HepG2 (cell line): ENCODE measurements around the gene HSP90AA1. TPM values are rescaled to one million over a fixed set of nuclear protein-coding genes. Genes with fewer than 3 reads are reported as not detected.

Experiments used
- ATAC-seq: fragments of 200-7000 bp; cut with Tn5 transposase; 3 replicates; pipeline ENCODE4 v1.9.1; 2020; ENCODE audit warnings: mild to moderate bottlenecking, moderate library complexity
- BruUV-seq: library from RNA; stranded (reverse); fragments of 400-500 nt; replicated peaks from 2 replicates; lab custom pipeline; 2021; lab: Mats Ljungman, UMichigan
- CTCF ChIA-PET: fragments of 300-600 bp; formaldehyde crosslinking; extraction: SDS; loops from one replicate; lab custom pipeline; 2021; ENCODE audit warnings: low total read pairs, inconsistent platforms, low intra/inter-chr PET ratio; lab: Yijun Ruan, JAX
- POLR2A ChIA-PET: fragments of 350-600 bp; sonication (Branson Sonifier 250); formaldehyde crosslinking; loops from one replicate; lab custom pipeline; 2020; ENCODE audit warnings: antibody characterized with exemption, inconsistent platforms; lab: Yijun Ruan, JAX
- DNase-seq: peaks from one replicate; pipeline ENCODE4 v3.0.0-alpha.2; 2015; ENCODE audit warnings: low spot score
- FAIRE-seq: peaks from 3 replicates; lab custom pipeline; 2011; peaks lifted over from hg19 to GRCh38; lab: Jason Lieb, UNC
- H2AFZ ChIP-seq: one replicate; pipeline ENCODE4 v1.6.1; 2011; ENCODE audit warnings: low read length, inconsistent platforms
- H3K27ac ChIP-seq: fragments of 300-600 bp; 3 replicates; pipeline ENCODE4 v1.8.0; 2011; ENCODE audit warnings: mixed run types, mild to moderate bottlenecking, mixed read lengths, low read length, inconsistent platforms; ENCODE audit not compliant: insufficient read depth; ENCODE audit errors: extremely low read length
- H3K27me3 ChIP-seq, 2 experiments: fragments of 200-600 bp in 1 of 2; 2 replicates in 1 of 2; 3 replicates in 1 of 2; pipeline versions ENCODE4 v1.6.0 to v1.8.0; 2011; ENCODE audit warnings: low read length in 2 of 2, mild to moderate bottlenecking in 2 of 2, moderate library complexity in 2 of 2, inconsistent platforms in 1 of 2; ENCODE audit not compliant: insufficient read depth in 2 of 2, control insufficient read depth in 1 of 2
- H3K36me3 ChIP-seq, 2 experiments: fragments of 200-600 bp in 1 of 2; replicated peaks in 1 of 2; 2 replicates in 1 of 2; 3 replicates in 1 of 2; pipeline versions ENCODE4 v1.5.1 to v1.8.0; 2011; ENCODE audit warnings: low read length in 2 of 2, inconsistent platforms in 1 of 2; ENCODE audit not compliant: insufficient read depth in 2 of 2, control insufficient read depth in 1 of 2
- H3K4me1 ChIP-seq: 2 replicates; pipeline ENCODE4 v1.5.1; 2012; ENCODE audit warnings: low read length, inconsistent platforms; ENCODE audit not compliant: insufficient read depth
- H3K4me2 ChIP-seq: 2 replicates; pipeline ENCODE4 v1.6.0; 2011; ENCODE audit warnings: low read depth, low read length, inconsistent platforms
- H3K4me3 ChIP-seq, 3 experiments: fragments of 200-600 bp in 1 of 3; sonication (generic), shearing (Covaris generic) in 1 of 3; replicated peaks in 1 of 3; 2 replicates each; pipeline ENCODE4 v1.5.1; 2011 to 2016; ENCODE audit warnings: low read length in 3 of 3, inconsistent platforms in 2 of 3, low read depth in 2 of 3, mild to moderate bottlenecking in 2 of 3, control low read depth in 1 of 3, mixed read lengths in 1 of 3; ENCODE audit not compliant: insufficient read depth in 1 of 3
- H3K79me2 ChIP-seq: one replicate; pipeline ENCODE4 v1.6.1; 2011; ENCODE audit warnings: low read length, inconsistent platforms; ENCODE audit not compliant: insufficient read depth
- H3K9ac ChIP-seq: 2 replicates; pipeline ENCODE4 v1.6.0; 2011; ENCODE audit warnings: mild to moderate bottlenecking, low read depth, low read length, inconsistent platforms; ENCODE audit not compliant: insufficient read depth
- H3K9me3 ChIP-seq: 2 replicates; pipeline ENCODE4 v1.5.1; 2012; ENCODE audit warnings: mild to moderate bottlenecking, low read length
- H4K20me1 ChIP-seq: 2 replicates; pipeline ENCODE4 v1.6.0; 2011; ENCODE audit warnings: inconsistent platforms, mild to moderate bottlenecking, low read length, moderate library complexity; ENCODE audit not compliant: insufficient read depth
- CHD2 ChIP-seq: IDR thresholded peaks from 2 replicates; pipeline ENCODE4 v1.6.1; 2011; ENCODE audit warnings: low read depth, low read length, improper control_type of control experiment
- GABPA ChIP-seq, 2 experiments: IDR thresholded peaks; 2 replicates each; pipeline ENCODE4 v1.6.1; 2011 to 2016; ENCODE audit warnings: low read depth in 2 of 2, low read length in 1 of 2, missing biosample characterization in 1 of 2, missing genetic modification characterization in 1 of 2
- GMEB2 ChIP-seq: IDR thresholded peaks from 2 replicates; pipeline ENCODE4 v1.6.1; 2016; ENCODE audit warnings: missing biosample characterization, missing genetic modification reagents, low read depth
- GPBP1L1 ChIP-seq: sonication (generic); formaldehyde crosslinking; IDR thresholded peaks from 2 replicates; pipeline ENCODE4 v1.5.0; 2020; ENCODE audit warnings: mild to moderate bottlenecking, missing genetic modification reagents
- MED8 ChIP-seq: sonication (generic); formaldehyde crosslinking; IDR thresholded peaks from 2 replicates; pipeline ENCODE4 v1.8.1; 2023; ENCODE audit warnings: mild to moderate bottlenecking, missing genetic modification reagents; ENCODE audit not compliant: insufficient replicate concordance
- NFKBIZ ChIP-seq: IDR thresholded peaks from 2 replicates; pipeline ENCODE4 v1.6.1; 2018; ENCODE audit warnings: missing genetic modification reagents, missing compliant biosample characterization
- PHF5A ChIP-seq: IDR thresholded peaks from one replicate; pipeline ENCODE4 v1.6.1; 2018; ENCODE audit warnings: low read depth, missing genetic modification reagents; ENCODE audit not compliant: unreplicated experiment
- RBFOX2 ChIP-seq: fragments of 200-400 bp; formaldehyde crosslinking; IDR thresholded peaks from 2 replicates; pipeline ENCODE4 v1.6.1; 2017; ENCODE audit warnings: low read depth, mild to moderate bottlenecking, low read length
- SCMH1 ChIP-seq: sonication (generic); formaldehyde crosslinking; IDR thresholded peaks from 2 replicates; pipeline ENCODE4 v1.9.0; 2021; ENCODE audit warnings: missing genetic modification reagents, mild to moderate bottlenecking, borderline replicate concordance
- SRSF1 ChIP-seq: fragments of 200-400 bp; formaldehyde crosslinking; optimal IDR thresholded peaks from 2 replicates; pipeline ENCODE3; 2017; ENCODE audit warnings: mild to moderate bottlenecking, low read depth, low read length, moderate library complexity
- TSC22D2 ChIP-seq: sonication (generic); formaldehyde crosslinking; IDR thresholded peaks from 2 replicates; pipeline ENCODE4 v1.5.1; 2020; ENCODE audit warnings: missing genetic modification reagents, mild to moderate bottlenecking, borderline replicate concordance
- ZNF512 ChIP-seq: sonication (generic); formaldehyde crosslinking; IDR thresholded peaks from 2 replicates; pipeline ENCODE4 v1.4.0; 2020; ENCODE audit warnings: mild to moderate bottlenecking, missing genetic modification reagents
- ZNF605 ChIP-seq: sonication (generic); formaldehyde crosslinking; IDR thresholded peaks from 2 replicates; pipeline ENCODE4 v1.8.0; 2022; ENCODE audit warnings: mild to moderate bottlenecking, missing genetic modification reagents
- whole genome bisulfite sequencing: methylation state at CpG from one replicate; pipeline ENCODE4 v1.1.6; 2017; ENCODE audit warnings: low lambda C conversion rate; 5-methylcytosine and 5-hydroxymethylcytosine counted together
- in situ Hi-C: cut with HindIII; loops from 2 replicates; pipeline ENCODE4 v1.10.0; 2017; ENCODE audit warnings: low pct_unique_long_range_greater_than_20kb; ENCODE audit not compliant: extremely low pct_ligation_motif_present
- intact Hi-C: fragments of 100-400 bp; cut with micrococcal nuclease; formaldehyde crosslinking; loops from one replicate; pipeline ENCODE4 v1.10.0; 2022; ENCODE audit not compliant: unreplicated experiment
- polyA plus RNA-seq, 8 experiments: library from polyadenylated mRNA; depleted of rRNA in 3 of 8; stranded (reverse) in 7 of 8; unstranded in 1 of 8; fragments of >200 nt; fragmentation: Illumina TruSeq in 4 of 8; extraction: Trizol in 4 of 8; gene quantifications; 2 replicates each; pipeline versions ENCODE4 v1.2.1 to v1.2.3, GENCODE V29; 2011 to 2016; ENCODE audit warnings: low read depth in 4 of 8, missing spikeins in 1 of 8, mixed read lengths in 1 of 8; ENCODE audit not compliant: insufficient read depth in 1 of 8
- total RNA-seq, 5 experiments: library from RNA; depleted of rRNA; stranded (reverse); fragments of >200 nt; fragmentation: Illumina TruSeq; extraction: Trizol; gene quantifications; 2 replicates each; pipeline ENCODE4 v1.2.3, GENCODE V29; 2016; ENCODE audit warnings: low read depth in 1 of 5

The HSP90AA1 gene
- total and polyA plus RNA-seq, 2 of the 13 experiments (the other 11 are each of a cell fraction or from before 2014, with no cell fraction given) = 262 to 636 TPM

GRCh38 chr14:102120888-102121287 lies 34.0 kb upstream of the HSP90AA1 start:
- ChIA-PET CTCF (no interaction called here), POLR2A (no interaction called here)
- 40% methylated on average over 1 of the region's 1 CpG for WGBS
- H3K4me2 ChIP-seq = no peak overlapping the region
- ATAC-seq (no peak), DNase-seq (no peak), FAIRE-seq (no peak)
- H3K27me3 ChIP-seq = no peaks in the 10 kb centered on the region; a peak in 1 of 5 replicates
- no peak overlapping the region for H2AFZ ChIP-seq
- H3K27ac ChIP-seq = no peak overlapping the region
- no peaks in the 10 kb centered on the region for H3K36me3 ChIP-seq
- in situ Hi-C loops = no loop called here
- no peaks in the 10 kb centered on the region for H3K79me2 ChIP-seq
- no peak overlapping the region for H3K9ac ChIP-seq
- no peak overlapping the region for H3K4me3 ChIP-seq
- TF ChIP-seq GMEB2 (CRISPR knock-in tag) (no peak), GPBP1L1 (CRISPR knock-in tag) (no peak), PHF5A (CRISPR knock-in tag) (no peak)
- intact Hi-C loops = no loop called here
- H3K9me3 ChIP-seq = no peaks in the 10 kb centered on the region
- no peaks in the 10 kb centered on the region for H4K20me1 ChIP-seq
- no TSS peak for BruUV-seq
- H3K4me1 ChIP-seq = no peaks in the 10 kb centered on the region

GRCh38 chr14:102117852-102118251 lies 31.0 kb upstream of the HSP90AA1 start:
- Histone ChIP-seq H3K36me3 (no peaks in the 10 kb centered on the region), H3K27me3 (no peaks in the 10 kb centered on the region; a peak in 1 of 5 replicates), H3K4me1 (no peaks in the 10 kb centered on the region), H3K79me2 (no peaks in the 10 kb centered on the region), H3K9ac (no peak overlapping the region), H3K4me2 (no peak overlapping the region), H3K9me3 (no peaks in the 10 kb centered on the region), H3K4me3 (no peak overlapping the region), H4K20me1 (no peaks in the 10 kb centered on the region), H2AFZ (no peak overlapping the region), H3K27ac (no peak overlapping the region)
- POLR2A ChIA-PET = no interaction called here
- WGBS = no CpG with 5 or more reads among the region's 3 CpGs
- no peak for ATAC-seq
- no peak for DNase-seq
- BruUV-seq = no TSS peak
- CTCF ChIA-PET = no interaction called here
- intact Hi-C loops = no loop called here
- in situ Hi-C loops = no loop called here
- no peak for FAIRE-seq
- TF ChIP-seq NFKBIZ (CRISPR knock-in tag) (no peak), SRSF1 (no peak), MED8 (CRISPR knock-in tag) (no peak), ZNF605 (no peak), CHD2 (no peak), TSC22D2 (CRISPR knock-in tag) (no peak), ZNF512 (no peak), RBFOX2 (no peak), GABPA (IDR thresholded peaks at IDR 0.05; ENCODE audit: low read depth, low read length) (no peak), GABPA (CRISPR knock-in tag; IDR thresholded peaks at IDR 0.05; ENCODE audit: low read depth) (no peak), SCMH1 (CRISPR knock-in tag) (no peak)
